ENCODE data around the gene APCDD1L. TPM values are rescaled to one million over a fixed set of nuclear protein-coding genes. Genes with fewer than 3 reads are reported as not detected.

APCDD1L gene
- total RNA-seq, 2 experiments from 2014 or later = not detected

- Mint-ChIP-seq H3K4me3 (no peak overlapping the region), H3K27me3 (ENCODE audit: low read depth) (no peaks in the 10 kb centered on the region), H3K4me1 (ENCODE audit: low read depth) (no peaks in the 10 kb centered on the region), H3K27ac (no peak overlapping the region), H3K36me3 (ENCODE audit: low read depth) (no peaks in the 10 kb centered on the region), H3K9me3 (ENCODE audit: insufficient read depth) (peaks cover 15% of the 10 kb centered on the region)
- ChIA-PET CTCF (no interaction called here), POLR2A (no interaction called here)
- DNase-seq (no peak), ATAC-seq (no peak)
Observed at GRCh38 chr20:58504566-58504965, 10.6 kb downstream of the APCDD1L start.

- ChIA-PET CTCF (no interaction called here), POLR2A (interaction anchor here (0.7 kb wide), 1 partner anchor 86 kb away, joined by 4 read pairs; no protein-coding TSS in a partner anchor)
- ATAC-seq (no peak), DNase-seq (no peak)
- Mint-ChIP-seq H3K36me3 (ENCODE audit: low read depth) (no peaks in the 10 kb centered on the region), H3K27ac (no peak overlapping the region), H3K4me3 (no peak overlapping the region), H3K9me3 (ENCODE audit: insufficient read depth) (peaks cover 15% of the 10 kb centered on the region), H3K4me1 (ENCODE audit: low read depth) (no peaks in the 10 kb centered on the region), H3K27me3 (ENCODE audit: low read depth) (no peaks in the 10 kb centered on the region)
Observed at GRCh38 chr20:58503668-58504067, 11.5 kb downstream of the APCDD1L start.

- Mint-ChIP-seq H3K9me3 (ENCODE audit: insufficient read depth) (peaks cover 5% of the 10 kb centered on the region), H3K4me3 (no peak overlapping the region), H3K4me1 (ENCODE audit: low read depth) (no peaks in the 10 kb centered on the region), H3K27me3 (ENCODE audit: low read depth) (no peaks in the 10 kb centered on the region), H3K36me3 (ENCODE audit: low read depth) (no peaks in the 10 kb centered on the region), H3K27ac (no peak overlapping the region)
- DNase-seq (no peak), ATAC-seq (no peak)
- ChIA-PET CTCF (no interaction called here), POLR2A (no interaction called here)
Observed at GRCh38 chr20:58500256-58500655, 14.9 kb downstream of the APCDD1L start.

GRCh38 chr20:58498470-58499068 lies 16.6 kb downstream of the APCDD1L start:
- no peaks in the 10 kb centered on the region for H3K27me3 Mint-ChIP-seq (ENCODE audit: low read depth)
- H3K27ac Mint-ChIP-seq = no peak overlapping the region
- no peak for DNase-seq
- CTCF ChIA-PET = interaction anchor here (0.7 kb wide), 1 partner anchor 17 kb away, joined by 3 read pairs; no protein-coding TSS in a partner anchor
- POLR2A ChIA-PET = no interaction called here
- no peak overlapping the region for H3K4me3 Mint-ChIP-seq
- ATAC-seq = no peak
- no peaks in the 10 kb centered on the region for H3K36me3 Mint-ChIP-seq (ENCODE audit: low read depth)
- H3K4me1 Mint-ChIP-seq (ENCODE audit: low read depth) = no peaks in the 10 kb centered on the region
- H3K9me3 Mint-ChIP-seq (ENCODE audit: insufficient read depth) = no peaks in the 10 kb centered on the region

GRCh38 chr20:58497724-58498469 lies 17.3 kb downstream of the APCDD1L start:
- peaks cover 1% of the 10 kb centered on the region for H3K27me3 Mint-ChIP-seq (ENCODE audit: low read depth)
- ChIA-PET CTCF (interaction anchor here (0.7 kb wide), 1 partner anchor 17 kb away, joined by 3 read pairs; no protein-coding TSS in a partner anchor), POLR2A (no interaction called here)

GRCh38 chr20:58497076-58497641 lies 18.0 kb downstream of the APCDD1L start:
- Mint-ChIP-seq H3K4me3 (no peak overlapping the region), H3K27ac (no peak overlapping the region), H3K27me3 (ENCODE audit: low read depth) (peaks cover 4% of the 10 kb centered on the region), H3K9me3 (ENCODE audit: insufficient read depth) (no peaks in the 10 kb centered on the region), H3K36me3 (ENCODE audit: low read depth) (no peaks in the 10 kb centered on the region), H3K4me1 (ENCODE audit: low read depth) (no peaks in the 10 kb centered on the region)
- ChIA-PET POLR2A (no interaction called here), CTCF (no interaction called here)
- DNase-seq (no peak), ATAC-seq (no peak)

More at GRCh38 chr20:58497724-58498469, 17.3 kb downstream of the APCDD1L start:
- DNase-seq = no peak
- no peaks in the 10 kb centered on the region for H3K36me3 Mint-ChIP-seq (ENCODE audit: low read depth)
- no peaks in the 10 kb centered on the region for H3K4me1 Mint-ChIP-seq (ENCODE audit: low read depth)
- no peak overlapping the region for H3K27ac Mint-ChIP-seq
- no peak for ATAC-seq
- no peaks in the 10 kb centered on the region for H3K9me3 Mint-ChIP-seq (ENCODE audit: insufficient read depth)
- H3K4me3 Mint-ChIP-seq = no peak overlapping the region

GRCh38 chr20:58496429-58496769 lies 18.8 kb downstream of the APCDD1L start:
- Mint-ChIP-seq H3K4me3 (no peak overlapping the region), H3K27ac (no peak overlapping the region), H3K9me3 (ENCODE audit: insufficient read depth) (no peaks in the 10 kb centered on the region), H3K36me3 (ENCODE audit: low read depth) (no peaks in the 10 kb centered on the region), H3K27me3 (ENCODE audit: low read depth) (peaks cover 8% of the 10 kb centered on the region), H3K4me1 (ENCODE audit: low read depth) (no peaks in the 10 kb centered on the region)
- ChIA-PET POLR2A (no interaction called here), CTCF (no interaction called here)
- DNase-seq = no peak
- ATAC-seq = no peak

- H3K9me3 Mint-ChIP-seq (ENCODE audit: insufficient read depth) = no peaks in the 10 kb centered on the region
- H3K27ac Mint-ChIP-seq = no peak overlapping the region
- H3K4me3 Mint-ChIP-seq = no peak overlapping the region
- DNase-seq (no peak), ATAC-seq (no peak)
- H3K36me3 Mint-ChIP-seq (ENCODE audit: low read depth) = no peaks in the 10 kb centered on the region
- H3K4me1 Mint-ChIP-seq (ENCODE audit: low read depth) = no peaks in the 10 kb centered on the region
- ChIA-PET POLR2A (no interaction called here), CTCF (no interaction called here)
- peaks cover 8% of the 10 kb centered on the region for H3K27me3 Mint-ChIP-seq (ENCODE audit: low read depth)
Observed at GRCh38 chr20:58495623-58496428, 19.4 kb downstream of the APCDD1L start.

- CTCF ChIA-PET = no interaction called here
- POLR2A ChIA-PET = no interaction called here
- H3K27ac Mint-ChIP-seq = no peak overlapping the region
Observed at GRCh38 chr20:58494923-58495622, 20.1 kb downstream of the APCDD1L start.

GRCh38 chr20:58492795-58493524 lies 22.2 kb downstream of the APCDD1L start:
- Mint-ChIP-seq H3K9me3 (ENCODE audit: insufficient read depth) (peaks cover 7% of the 10 kb centered on the region), H3K36me3 (ENCODE audit: low read depth) (no peaks in the 10 kb centered on the region), H3K4me3 (no peak overlapping the region), H3K4me1 (ENCODE audit: low read depth) (no peaks in the 10 kb centered on the region), H3K27ac (no peak overlapping the region), H3K27me3 (ENCODE audit: low read depth) (peaks cover 21% of the 10 kb centered on the region)
- POLR2A ChIA-PET = no interaction called here
- no peak for ATAC-seq
- CTCF ChIA-PET = no interaction called here
- no peak for DNase-seq

More at GRCh38 chr20:58494923-58495622, 20.1 kb downstream of the APCDD1L start:
- Mint-ChIP-seq H3K9me3 (ENCODE audit: insufficient read depth) (no peaks in the 10 kb centered on the region), H3K36me3 (ENCODE audit: low read depth) (no peaks in the 10 kb centered on the region), H3K27me3 (ENCODE audit: low read depth) (peaks cover 15% of the 10 kb centered on the region), H3K4me1 (ENCODE audit: low read depth) (no peaks in the 10 kb centered on the region), H3K4me3 (no peak overlapping the region)
- ATAC-seq (no peak), DNase-seq (no peak)

GRCh38 chr20:58492074-58492718 lies 23.0 kb downstream of the APCDD1L start:
- DNase-seq (no peak), ATAC-seq (no peak)
- Mint-ChIP-seq H3K36me3 (ENCODE audit: low read depth) (no peaks in the 10 kb centered on the region), H3K27ac (no peak overlapping the region), H3K9me3 (ENCODE audit: insufficient read depth) (peaks cover 7% of the 10 kb centered on the region), H3K4me1 (ENCODE audit: low read depth) (no peaks in the 10 kb centered on the region), H3K27me3 (ENCODE audit: low read depth) (peaks cover 21% of the 10 kb centered on the region), H3K4me3 (no peak overlapping the region)
- POLR2A ChIA-PET = no interaction called here
- CTCF ChIA-PET = no interaction called here
